ENCODE measurements around the gene ZNF205. TPM values are rescaled to one million over a fixed set of nuclear protein-coding genes. Genes with fewer than 3 reads are reported as not detected.

The ZNF205 gene
- total and polyA plus RNA-seq, 2 experiments from 2014 or later, result 16.6 to 29.1 TPM

GRCh38 chr16:3086596-3087242 lies 25.7 kb upstream of the ZNF205 start:
- Mint-ChIP-seq H3K36me3 (ENCODE audit: low read depth) (peaks cover 75% of the 10 kb centered on the region), H3K9me3 (no peaks in the 10 kb centered on the region), H3K4me1 (peaks cover 26% of the 10 kb centered on the region), H3K27ac (peak overlapping the region; percentile 40; the same call in 1 of the 2 replicates), H3K4me3 (no peak overlapping the region), H3K27me3 (ENCODE audit: insufficient read depth, low read depth, poor library complexity) (peaks cover 24% of the 10 kb centered on the region)
- 0 out of 2 replicates have a peak, but pooled peaks cover 8% of the 10 kb centered on the region for H3K79me2 ChIP-seq (replicated peaks; ENCODE audit: insufficient read depth)
- H3K36me3 ChIP-seq (ENCODE audit: insufficient read depth), result peaks cover 22% of the 10 kb centered on the region
- ATAC-seq (peak; percentile 31), DNase-seq (ENCODE audit: low spot score) (no peak)
- H3K4me2 ChIP-seq, result no peak overlapping the region
- H3K27me3 ChIP-seq (ENCODE audit: insufficient read depth), result no peaks in the 10 kb centered on the region
- TF ChIP-seq ETS1 (IDR thresholded peaks at IDR 0.05) (no peak), NANOG (IDR thresholded peaks at IDR 0.05; ENCODE audit: borderline replicate concordance) (no peak), REST (IDR thresholded peaks at IDR 0.05; ENCODE audit: unreplicated experiment) (no peak), EZH2phosphoT487 (IDR thresholded peaks at IDR 0.05; ENCODE audit: unreplicated experiment) (no peak), JUNB (IDR thresholded peaks at IDR 0.05; ENCODE audit: unreplicated experiment) (no peak), ZNF462 (CRISPR knock-in tag; IDR thresholded peaks at IDR 0.05) (no peak), POLR2AphosphoS5 (IDR thresholded peaks at IDR 0.05; ENCODE audit: low read depth) (no peak; the same call in 1 of the 2 replicates), EZH2 (IDR thresholded peaks at IDR 0.05; ENCODE audit: low read depth, unreplicated experiment) (no peak), CTCF (conservative IDR thresholded peaks at IDR 0.05; ENCODE audit: low read depth in 2 of 2) (no peak), ZNF114 (CRISPR knock-in tag; IDR thresholded peaks at IDR 0.05) (no peak), STAT1 (IDR thresholded peaks at IDR 0.05; ENCODE audit: unreplicated experiment) (no peak), CREB1 (CRISPR knock-in tag; IDR thresholded peaks at IDR 0.05; ENCODE audit: low read depth) (no peak)
- peaks cover 28% of the 10 kb centered on the region for H4K20me1 ChIP-seq (replicated peaks; ENCODE audit: insufficient read depth)
- H2AFZ ChIP-seq, result no peak overlapping the region
- H3K27ac ChIP-seq (ENCODE audit: low read depth), result peak overlapping the region; percentile 84; the same call in 1 of the 2 replicates
- no peak overlapping the region for H3K4me3 ChIP-seq
- peaks cover 7% of the 10 kb centered on the region; the same call in 1 of the 2 replicates for H3K4me1 ChIP-seq (ENCODE audit: insufficient read depth)
- H3F3A ChIP-seq (replicated peaks; ENCODE audit: low read depth), result peaks cover 44% of the 10 kb centered on the region
- no peaks in the 10 kb centered on the region for H3K9me2 ChIP-seq (ENCODE audit: insufficient read depth)
